Activated T-cell treated with anti-CD3 and anti-CD28 coated beads for 24 hours (primary cell): ENCODE results near the gene IL1R2.
A peak's percentile ranks its signal among the peaks of the same experiment; 100 is the strongest.
"Not testable (repeated sequence)": the region's sequence is repeated elsewhere in the genome, so short reads cannot be mapped to it uniquely, and the experiment has no call there.

Source experiments
- DNase-seq: peaks from one replicate; pipeline ENCODE4 v3.0.0-alpha.2; 2020; ENCODE audit warnings: low read depth

Gene IL1R2

GRCh38 chr2:102061962-102062795 is 70.4 kb downstream of the IL1R2 start:
- no peak for DNase-seq

- no peak for DNase-seq
Observed at GRCh38 chr2:102062802-102063201, 71.0 kb downstream of the IL1R2 start.

GRCh38 chr2:102063487-102063911 is 71.7 kb downstream of the IL1R2 start:
- DNase-seq: no peak

GRCh38 chr2:102063941-102064678 is 72.3 kb downstream of the IL1R2 start:
- peak; percentile 39 for DNase-seq

GRCh38 chr2:102064679-102065674 is 73.2 kb downstream of the IL1R2 start:
- DNase-seq: no peak

GRCh38 chr2:102065675-102066252 is 74.0 kb downstream of the IL1R2 start:
- DNase-seq: no peak

- DNase-seq: no peak
Observed at GRCh38 chr2:102066554-102066953, 74.8 kb downstream of the IL1R2 start.

GRCh38 chr2:102068126-102068525 is 76.4 kb downstream of the IL1R2 start:
- DNase-seq: not testable (repeated sequence)

- no peak for DNase-seq
Observed at GRCh38 chr2:102069311-102069974, 77.7 kb downstream of the IL1R2 start.

GRCh38 chr2:102070058-102070642 is 78.4 kb downstream of the IL1R2 start:
- DNase-seq: no peak

GRCh38 chr2:102072741-102073140 is 81.0 kb downstream of the IL1R2 start:
- no peak for DNase-seq

- no peak for DNase-seq
Observed at GRCh38 chr2:102073168-102073724, 81.5 kb downstream of the IL1R2 start.

- no peak for DNase-seq
Observed at GRCh38 chr2:102074152-102074783, 82.5 kb downstream of the IL1R2 start.

GRCh38 chr2:102075479-102075878 is 83.7 kb downstream of the IL1R2 start:
- DNase-seq: no peak

- no peak for DNase-seq
Observed at GRCh38 chr2:102076512-102076911, 84.8 kb downstream of the IL1R2 start.
